ENCODE results near the gene FAM89A. TPM values are rescaled to one million over a fixed set of nuclear protein-coding genes. Genes with fewer than 3 reads are reported as not detected.

FAM89A gene
- total RNA-seq, 1 experiment from 2014 or later, result 7.5 TPM

DNA sequence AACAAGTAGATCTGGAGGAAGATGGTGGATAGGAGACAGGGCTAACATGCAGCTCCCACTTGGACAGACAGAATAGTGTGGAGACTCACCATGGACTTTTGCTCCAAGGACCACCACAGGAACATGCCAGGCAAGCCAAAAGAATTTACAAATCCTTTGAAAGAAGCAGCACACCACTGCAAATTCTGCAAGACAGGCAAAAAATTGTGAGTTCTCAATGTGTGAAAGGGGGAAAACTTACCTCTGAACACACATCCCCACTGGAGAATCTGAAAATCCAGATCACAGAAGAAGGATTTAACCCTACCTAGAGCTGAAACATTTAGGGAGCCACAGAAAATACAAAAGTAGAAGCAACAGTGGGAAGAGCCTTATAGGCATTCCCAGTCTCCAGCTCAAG lies 38.2 kb downstream of the FAM89A start:
- Histone ChIP-seq H3K4me3 (ENCODE audit: low read length) (no peak overlapping the region), H3K36me3 (ENCODE audit: low read depth, low read length) (peaks cover 57% of the 10 kb centered on the region), H3K4me1 (ENCODE audit: insufficient read depth, low read length) (no peaks in the 10 kb centered on the region), H3K9ac (ENCODE audit: low read length) (no peak overlapping the region), H3K9me3 (ENCODE audit: low read length) (no peaks in the 10 kb centered on the region), H3K79me2 (ENCODE audit: low read length) (no peaks in the 10 kb centered on the region), H3K27ac (ENCODE audit: low read length) (no peak overlapping the region), H2AFZ (ENCODE audit: low read length) (no peak overlapping the region), H3K4me2 (ENCODE audit: low read length) (no peak overlapping the region), H4K20me1 (ENCODE audit: low read length) (no peaks in the 10 kb centered on the region), H3K27me3 (ENCODE audit: low read length) (no peaks in the 10 kb centered on the region), H3K9me2 (replicated peaks; ENCODE audit: low read length) (no peaks in the 10 kb centered on the region), H3F3A (ENCODE audit: low read length, unreplicated experiment) (no peaks in the 10 kb centered on the region)
- ATAC-seq (no peak), DNase-seq (no peak)
- ChIA-PET CTCF (no interaction called here), POLR2A (ENCODE audit: unreplicated experiment) (no interaction called here)
- BruUV-seq (replicated peaks), result TSS peak; percentile 11
- intact Hi-C loops (cut with micrococcal nuclease), result no loop called here
- no peak for TF ChIP-seq EZH2phosphoT487 (IDR thresholded peaks at IDR 0.05; ENCODE audit: borderline replicate concordance, low read length)
- TF ChIP-seq, protein P1, sequence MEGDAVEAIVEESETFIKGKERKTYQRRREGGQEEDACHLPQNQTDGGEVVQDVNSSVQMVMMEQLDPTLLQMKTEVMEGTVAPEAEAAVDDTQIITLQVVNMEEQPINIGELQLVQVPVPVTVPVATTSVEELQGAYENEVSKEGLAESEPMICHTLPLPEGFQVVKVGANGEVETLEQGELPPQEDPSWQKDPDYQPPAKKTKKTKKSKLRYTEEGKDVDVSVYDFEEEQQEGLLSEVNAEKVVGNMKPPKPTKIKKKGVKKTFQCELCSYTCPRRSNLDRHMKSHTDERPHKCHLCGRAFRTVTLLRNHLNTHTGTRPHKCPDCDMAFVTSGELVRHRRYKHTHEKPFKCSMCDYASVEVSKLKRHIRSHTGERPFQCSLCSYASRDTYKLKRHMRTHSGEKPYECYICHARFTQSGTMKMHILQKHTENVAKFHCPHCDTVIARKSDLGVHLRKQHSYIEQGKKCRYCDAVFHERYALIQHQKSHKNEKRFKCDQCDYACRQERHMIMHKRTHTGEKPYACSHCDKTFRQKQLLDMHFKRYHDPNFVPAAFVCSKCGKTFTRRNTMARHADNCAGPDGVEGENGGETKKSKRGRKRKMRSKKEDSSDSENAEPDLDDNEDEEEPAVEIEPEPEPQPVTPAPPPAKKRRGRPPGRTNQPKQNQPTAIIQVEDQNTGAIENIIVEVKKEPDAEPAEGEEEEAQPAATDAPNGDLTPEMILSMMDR (conservative IDR thresholded peaks at IDR 0.05; ENCODE audit: low read depth, low read length), result no peak
- TF ChIP-seq EZH2 (IDR thresholded peaks at IDR 0.05; ENCODE audit: low read length, unreplicated experiment), result no peak

DNA sequence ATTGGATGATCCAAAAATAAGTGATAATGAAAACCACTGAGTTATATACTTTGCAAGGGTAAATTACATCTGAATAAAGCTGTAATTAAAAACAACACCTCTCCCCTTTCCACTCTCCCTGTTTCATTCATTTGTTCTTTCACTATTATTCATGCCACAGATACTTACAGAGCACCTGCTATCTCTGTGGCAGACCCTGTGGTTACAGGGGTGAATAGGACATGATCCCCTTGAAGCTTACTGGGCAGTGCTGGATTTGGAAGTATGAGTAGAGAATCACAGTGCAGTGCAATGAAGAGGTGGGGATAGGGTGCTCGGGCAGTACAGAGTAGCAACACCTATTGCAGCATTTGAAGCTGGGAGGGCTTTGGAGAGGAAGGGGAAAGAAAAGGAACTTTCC lies 39.4 kb downstream of the FAM89A start:
- no peak for ATAC-seq
- H3K36me3 ChIP-seq (ENCODE audit: low read depth, low read length), result peaks cover 67% of the 10 kb centered on the region
- no peak overlapping the region for H3K27ac ChIP-seq (ENCODE audit: low read length)
- no peaks in the 10 kb centered on the region for H3K9me3 ChIP-seq (ENCODE audit: low read length)
- H4K20me1 ChIP-seq (ENCODE audit: low read length), result no peaks in the 10 kb centered on the region
- ChIA-PET CTCF (no interaction called here), POLR2A (ENCODE audit: unreplicated experiment) (no interaction called here)
- H3K79me2 ChIP-seq (ENCODE audit: low read length), result no peaks in the 10 kb centered on the region
- BruUV-seq (replicated peaks), result no TSS peak
- intact Hi-C loops (cut with micrococcal nuclease), result no loop called here
- H3K4me3 ChIP-seq (ENCODE audit: low read length), result no peak overlapping the region
- H2AFZ ChIP-seq (ENCODE audit: low read length), result no peak overlapping the region
- H3K4me1 ChIP-seq (ENCODE audit: insufficient read depth, low read length), result no peaks in the 10 kb centered on the region
- H3K9me2 ChIP-seq (replicated peaks; ENCODE audit: low read length), result no peaks in the 10 kb centered on the region
- DNase-seq, result no peak
- no peaks in the 10 kb centered on the region for H3F3A ChIP-seq (ENCODE audit: low read length, unreplicated experiment)
- no peak overlapping the region for H3K9ac ChIP-seq (ENCODE audit: low read length)
- H3K4me2 ChIP-seq (ENCODE audit: low read length), result no peak overlapping the region
- TF ChIP-seq, protein P1 (conservative IDR thresholded peaks at IDR 0.05; ENCODE audit: low read depth, low read length), result no peak
- TF ChIP-seq EZH2 (IDR thresholded peaks at IDR 0.05; ENCODE audit: low read length, unreplicated experiment) (no peak), EZH2phosphoT487 (IDR thresholded peaks at IDR 0.05; ENCODE audit: borderline replicate concordance, low read length) (no peak)
- no peaks in the 10 kb centered on the region for H3K27me3 ChIP-seq (ENCODE audit: low read length)

DNA sequence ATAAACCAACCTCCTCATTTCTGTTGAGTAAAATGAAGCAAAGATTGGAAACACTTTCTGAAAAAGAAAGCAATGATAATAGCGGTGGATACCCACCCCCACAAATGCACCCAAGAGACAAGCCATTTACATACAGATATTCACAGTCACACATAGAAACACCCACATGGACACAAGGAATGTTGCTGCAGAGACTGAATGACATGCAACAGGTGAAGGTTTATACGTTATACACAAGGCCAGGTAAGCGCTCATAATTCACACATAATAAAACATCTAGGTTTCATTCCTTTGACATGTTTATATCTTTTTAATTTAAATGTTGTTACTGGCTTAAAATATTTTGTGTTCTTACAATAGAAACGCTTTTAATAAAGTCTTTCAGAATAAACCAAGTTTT lies 39.9 kb downstream of the FAM89A start:
- DNase-seq (no peak), ATAC-seq (no peak)
- POLR2A ChIA-PET (ENCODE audit: unreplicated experiment), result no interaction called here
- no peaks in the 10 kb centered on the region for H4K20me1 ChIP-seq (ENCODE audit: low read length)
- BruUV-seq (replicated peaks), result no TSS peak
- no peaks in the 10 kb centered on the region for H3F3A ChIP-seq (ENCODE audit: low read length, unreplicated experiment)
- no peak for TF ChIP-seq EZH2 (IDR thresholded peaks at IDR 0.05; ENCODE audit: low read length, unreplicated experiment)
- TF ChIP-seq, protein P1 (conservative IDR thresholded peaks at IDR 0.05; ENCODE audit: low read depth, low read length), result no peak
- TF ChIP-seq EZH2phosphoT487 (IDR thresholded peaks at IDR 0.05; ENCODE audit: borderline replicate concordance, low read length), result no peak
- H3K79me2 ChIP-seq (ENCODE audit: low read length), result no peaks in the 10 kb centered on the region
- no peaks in the 10 kb centered on the region for H3K27me3 ChIP-seq (ENCODE audit: low read length)
- intact Hi-C loops (cut with micrococcal nuclease), result no loop called here
- H3K27ac ChIP-seq (ENCODE audit: low read length), result no peak overlapping the region
- H2AFZ ChIP-seq (ENCODE audit: low read length), result no peak overlapping the region
- H3K36me3 ChIP-seq (ENCODE audit: low read depth, low read length), result peaks cover 72% of the 10 kb centered on the region
- H3K4me2 ChIP-seq (ENCODE audit: low read length), result no peak overlapping the region
- H3K4me3 ChIP-seq (ENCODE audit: low read length), result no peak overlapping the region
- H3K4me1 ChIP-seq (ENCODE audit: insufficient read depth, low read length), result no peaks in the 10 kb centered on the region
- H3K9ac ChIP-seq (ENCODE audit: low read length), result no peak overlapping the region
- no peaks in the 10 kb centered on the region for H3K9me2 ChIP-seq (replicated peaks; ENCODE audit: low read length)
- no peaks in the 10 kb centered on the region for H3K9me3 ChIP-seq (ENCODE audit: low read length)
- CTCF ChIA-PET, result no interaction called here

All from PC-3 (cell line).